ENCODE measurements around the gene JMY. TPM values are rescaled to one million over a fixed set of nuclear protein-coding genes. Genes with fewer than 3 reads are reported as not detected.

JMY gene
- polyA plus RNA-seq, 1 of the 3 experiments (the other 2 are of a cell fraction) = 1.7 TPM

GRCh38 chr5:79284846-79285245 is 48.9 kb downstream of the JMY start:
- no peak for DNase-seq
- Histone ChIP-seq H3F3A (replicated peaks; ENCODE audit: insufficient read depth) (no peaks in the 10 kb centered on the region), H3K4me3 (ENCODE audit: low read depth in 2 of 2, low read length in 1 of 2) (no peak overlapping the region), H3K9ac (no peak overlapping the region), H3K27ac (ENCODE audit: low read depth in 2 of 2, low read length in 1 of 2) (no peak overlapping the region), H3K36me3 (replicated peaks in 1 of 2; ENCODE audit: control insufficient read depth in 1 of 2, insufficient read depth in 2 of 2, low read length in 1 of 2) (peaks cover 3 to 19% of the 10 kb centered on the region in 2 experiments), H4K20me1 (ENCODE audit: insufficient read depth) (no peaks in the 10 kb centered on the region), H3K4me1 (ENCODE audit: control insufficient read depth in 1 of 2, insufficient read depth in 2 of 2, low read depth in 1 of 2, low read length in 1 of 2) (no peaks in the 10 kb centered on the region), H3K27me3 (ENCODE audit: insufficient read depth) (no peaks in the 10 kb centered on the region), H2AFZ (ENCODE audit: low read depth) (no peak overlapping the region), H3K4me2 (no peak overlapping the region), H3K9me2 (no peaks in the 10 kb centered on the region; the same call in 1 of the 2 replicates), H3K9me3 (no peaks in the 10 kb centered on the region), H3K79me2 (ENCODE audit: insufficient read depth) (no peaks in the 10 kb centered on the region)
- CTCF ChIA-PET = no interaction called here
- WGBS (ENCODE audit: low lambda C conversion rate) = 94% methylated on average over 3 of the region's 3 CpGs
- POLR2A ChIA-PET = interaction anchor here (1.6 kb wide), 1 partner anchor 9 kb away, joined by 4 read pairs; no protein-coding TSS in a partner anchor
- TF ChIP-seq PBX3 (IDR thresholded peaks at IDR 0.05) = 0 out of 2 replicates have a peak, but pooled peaks have one; percentile 10
- no peak for TF ChIP-seq TAF1 (IDR thresholded peaks at IDR 0.05; ENCODE audit: borderline replicate concordance, low read depth, low read length)
- no peak for TF ChIP-seq RCOR1 (IDR thresholded peaks at IDR 0.05; ENCODE audit: low read length)

GRCh38 chr5:79285285-79285684 is 49.4 kb downstream of the JMY start:
- Histone ChIP-seq H3K27me3 (ENCODE audit: insufficient read depth) (no peaks in the 10 kb centered on the region), H3K79me2 (ENCODE audit: insufficient read depth) (no peaks in the 10 kb centered on the region), H3K27ac (ENCODE audit: low read depth in 2 of 2, low read length in 1 of 2) (no peak overlapping the region), H2AFZ (ENCODE audit: low read depth) (no peak overlapping the region), H3F3A (replicated peaks; ENCODE audit: insufficient read depth) (no peaks in the 10 kb centered on the region), H3K9me3 (no peaks in the 10 kb centered on the region), H4K20me1 (ENCODE audit: insufficient read depth) (no peaks in the 10 kb centered on the region), H3K9me2 (no peaks in the 10 kb centered on the region; the same call in 1 of the 2 replicates), H3K9ac (no peak overlapping the region), H3K36me3 (replicated peaks in 1 of 2; ENCODE audit: control insufficient read depth in 1 of 2, insufficient read depth in 2 of 2, low read length in 1 of 2) (peaks cover 2 to 18% of the 10 kb centered on the region in 2 experiments), H3K4me1 (ENCODE audit: control insufficient read depth in 1 of 2, insufficient read depth in 2 of 2, low read depth in 1 of 2, low read length in 1 of 2) (no peaks in the 10 kb centered on the region), H3K4me2 (no peak overlapping the region), H3K4me3 (ENCODE audit: low read depth in 2 of 2, low read length in 1 of 2) (no peak overlapping the region)
- ChIA-PET POLR2A (interaction anchor here (1.6 kb wide), 1 partner anchor 9 kb away, joined by 4 read pairs; no protein-coding TSS in a partner anchor), CTCF (no interaction called here)
- 92% methylated on average over 3 of the region's 3 CpGs for WGBS (ENCODE audit: low lambda C conversion rate)
- no peak for DNase-seq
- no peak for TF ChIP-seq SIN3A (IDR thresholded peaks at IDR 0.05; ENCODE audit: borderline replicate concordance, low read depth, low read length)

- H3K36me3 ChIP-seq (replicated peaks in 1 of 2; ENCODE audit: control insufficient read depth in 1 of 2, insufficient read depth in 2 of 2, low read length in 1 of 2) = peaks cover 0 to 15% of the 10 kb centered on the region in 2 experiments
- H3K4me1 ChIP-seq (ENCODE audit: control insufficient read depth in 1 of 2, insufficient read depth in 2 of 2, low read depth in 1 of 2, low read length in 1 of 2) = no peaks in the 10 kb centered on the region
- H3K79me2 ChIP-seq (ENCODE audit: insufficient read depth) = no peaks in the 10 kb centered on the region
- no peaks in the 10 kb centered on the region for H3K9me2 ChIP-seq
- H4K20me1 ChIP-seq (ENCODE audit: insufficient read depth) = no peaks in the 10 kb centered on the region
- H2AFZ ChIP-seq (ENCODE audit: low read depth) = no peak overlapping the region
- POLR2A ChIA-PET = interaction anchor here (0.6 kb wide), 1 partner anchor 28 kb away, joined by 3 read pairs; no protein-coding TSS in a partner anchor
- no peak for TF ChIP-seq ELF1 (IDR thresholded peaks at IDR 0.05)
- H3K27me3 ChIP-seq (ENCODE audit: insufficient read depth) = no peaks in the 10 kb centered on the region
- no peak overlapping the region for H3K4me2 ChIP-seq
- H3K9ac ChIP-seq = no peak overlapping the region
- H3K4me3 ChIP-seq (ENCODE audit: low read depth in 2 of 2, low read length in 1 of 2) = no peak overlapping the region
- CTCF ChIA-PET = interaction anchor here (0.8 kb wide), 1 partner anchor 14 kb away, joined by 3 read pairs; no protein-coding TSS in a partner anchor
- no peak overlapping the region for H3K27ac ChIP-seq (ENCODE audit: low read depth in 2 of 2, low read length in 1 of 2)
- no peak for DNase-seq
- WGBS (ENCODE audit: low lambda C conversion rate) = 94% methylated on average over 7 of the region's 7 CpGs
- no peaks in the 10 kb centered on the region for H3F3A ChIP-seq (replicated peaks; ENCODE audit: insufficient read depth)
- H3K9me3 ChIP-seq = no peaks in the 10 kb centered on the region
Measured at GRCh38 chr5:79285833-79286232, 49.9 kb downstream of the JMY start.
